NCI-H748 treated with DMSO at 0.1 percent for 48 hours (cell line): ENCODE data around the gene TUBGCP5.
A peak's percentile ranks its signal among the peaks of the same experiment; 100 is the strongest.
"Not testable (repeated sequence)": the region's sequence is repeated elsewhere in the genome, so short reads cannot be mapped to it uniquely, and the experiment has no call there.

Source experiments
- DNase-seq: peaks from one replicate; lab custom pipeline; 2025; lab: John Stamatoyannopoulos, UW

Gene TUBGCP5

DNA sequence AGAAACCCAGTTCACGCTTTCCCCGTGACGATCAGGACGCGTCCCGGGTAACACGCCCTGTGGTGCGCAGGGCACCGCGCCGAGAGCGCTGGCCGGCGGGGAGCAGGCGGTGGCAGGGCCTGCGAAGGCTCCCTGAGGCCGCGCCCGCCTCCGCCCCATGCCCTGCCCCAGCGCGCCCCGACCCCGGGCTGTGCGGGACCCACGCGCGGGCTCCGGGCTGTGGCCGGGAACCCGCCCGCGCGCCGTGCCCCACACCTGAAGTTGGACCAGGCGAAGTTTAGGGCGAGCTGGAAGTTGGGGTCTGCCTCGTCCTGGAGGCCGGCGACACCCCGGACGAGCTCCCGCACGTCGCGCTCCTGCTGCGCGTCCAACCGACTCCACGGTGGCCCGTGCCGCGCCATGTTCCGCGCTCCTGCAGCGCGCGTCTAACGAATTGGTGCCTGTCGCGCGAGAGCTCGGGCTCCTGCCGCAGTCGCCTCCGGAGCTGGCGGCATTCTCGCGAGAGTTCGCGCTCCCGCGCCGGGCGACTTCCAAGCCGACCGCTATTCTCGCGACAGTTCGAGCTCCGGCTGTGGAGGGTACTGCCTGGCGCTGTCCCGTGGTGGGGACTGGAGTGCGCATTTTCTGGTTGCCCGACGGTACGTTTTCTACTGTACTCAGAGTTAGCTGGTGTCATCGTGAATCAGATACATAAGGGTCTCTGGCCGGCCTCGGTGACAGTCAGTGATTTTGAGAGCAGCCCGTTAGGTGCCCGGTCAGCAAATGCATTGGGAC, at the start of gene TUBGCP5:
TUBGCP5 (minus strand) TSS at position 427 of the 774 bp plus-strand sequence; CDS start at position 401, 26 bp downstream.
- peak; percentile 53 for DNase-seq

GRCh38 chr15:23083115-23083514, 43.7 kb upstream of the TUBGCP5 start:
- no peak for DNase-seq

GRCh38 chr15:23081996-23082737, 42.8 kb upstream of the TUBGCP5 start:
- DNase-seq, result not testable (repeated sequence)

GRCh38 chr15:23081271-23081670, 41.9 kb upstream of the TUBGCP5 start:
- no peak for DNase-seq

DNA sequence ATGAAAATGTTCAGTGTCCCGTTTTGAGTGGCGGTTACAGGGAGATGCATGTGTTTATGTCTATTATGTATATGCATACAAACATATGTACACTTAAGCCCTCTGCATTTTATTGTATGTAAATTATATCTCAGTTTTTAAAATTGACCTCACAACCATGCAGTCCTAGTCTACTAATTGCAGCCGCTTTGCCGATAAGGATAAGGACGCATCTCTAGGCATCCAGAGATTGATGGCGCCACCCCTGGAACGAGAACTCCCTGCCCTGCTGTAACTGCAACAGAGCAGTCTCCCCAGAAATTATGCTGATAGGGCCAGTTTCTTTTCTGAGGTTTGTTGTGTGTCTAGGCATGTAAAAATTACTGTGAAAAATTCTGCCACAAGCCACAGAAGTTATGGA, 40.4 kb upstream of the TUBGCP5 start:
- DNase-seq, result no peak

GRCh38 chr15:23075927-23076326, 36.6 kb upstream of the TUBGCP5 start:
- DNase-seq, result no peak

DNA sequence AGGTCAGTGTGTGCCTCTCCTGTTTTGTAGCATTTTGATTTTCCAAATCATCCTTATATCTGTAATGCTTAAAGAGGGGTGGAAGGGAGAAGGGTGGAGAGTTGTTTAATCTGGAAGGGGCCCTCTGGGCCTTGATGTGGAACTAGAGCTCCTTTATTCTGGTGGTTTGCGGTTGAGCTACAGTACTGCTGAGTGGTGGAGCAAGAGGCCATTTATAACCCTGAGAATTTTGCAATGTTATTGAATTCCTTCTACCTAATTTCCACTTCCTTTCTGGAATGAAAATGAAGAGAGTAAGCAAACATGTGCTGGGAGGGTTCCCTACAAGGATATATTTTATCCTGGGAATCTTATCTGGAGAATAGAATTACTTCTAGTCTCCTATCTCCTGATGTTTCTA, 35.3 kb upstream of the TUBGCP5 start:
- DNase-seq, result no peak

GRCh38 chr15:23073890-23074646, 34.7 kb upstream of the TUBGCP5 start:
- DNase-seq, result peak; percentile 24

DNA sequence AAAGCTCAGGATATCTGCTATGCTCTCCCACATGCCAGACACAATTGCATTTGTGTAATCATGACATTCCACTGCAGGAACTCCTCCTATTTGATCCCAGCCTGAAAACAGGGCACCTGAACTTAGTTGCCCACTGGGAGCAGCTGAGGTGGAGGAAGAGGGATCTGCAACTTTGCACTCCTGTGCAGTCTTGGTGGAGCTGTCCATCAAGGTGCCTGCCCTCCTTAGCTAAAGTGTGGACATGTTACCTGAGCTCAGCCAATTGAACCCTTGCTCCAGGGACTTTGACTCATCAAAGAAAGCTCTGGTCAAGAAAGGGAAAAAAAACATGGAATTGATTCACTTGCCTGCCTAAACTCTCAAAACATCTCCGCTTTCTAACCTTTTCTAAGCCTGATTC, 33.3 kb upstream of the TUBGCP5 start:
- no peak for DNase-seq

GRCh38 chr15:23069496-23070166, 30.3 kb upstream of the TUBGCP5 start:
- DNase-seq, result no peak

GRCh38 chr15:23067416-23067815, 28.0 kb upstream of the TUBGCP5 start:
- DNase-seq, result no peak

GRCh38 chr15:23065836-23066235, 26.5 kb upstream of the TUBGCP5 start:
- no peak for DNase-seq

- DNase-seq, result no peak
These were observed 24.8 kb upstream of the TUBGCP5 start for GRCh38 chr15:23064156-23064555.

GRCh38 chr15:23057707-23058106, 18.3 kb upstream of the TUBGCP5 start:
- DNase-seq, result no peak

DNA sequence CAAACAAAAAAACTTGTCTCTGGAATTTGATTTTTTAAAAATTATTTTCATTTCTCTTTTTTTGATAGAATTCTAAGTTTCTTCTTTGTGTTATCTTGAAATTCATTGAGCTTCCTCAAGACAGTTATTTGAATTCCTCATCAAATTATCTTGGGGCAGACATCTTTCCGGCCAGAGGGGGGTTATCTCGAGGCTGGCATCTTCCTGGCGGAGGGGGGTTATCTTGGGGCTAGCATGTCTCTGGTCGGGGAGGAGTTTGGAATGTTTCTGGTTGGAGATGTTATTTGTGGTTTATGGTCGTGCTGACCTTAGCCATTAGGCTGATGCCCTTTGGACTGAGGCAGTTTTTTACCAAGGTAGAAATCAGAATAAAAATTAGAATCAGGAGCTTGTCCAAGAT, 15.9 kb upstream of the TUBGCP5 start:
- DNase-seq, result no peak

GRCh38 chr15:23052522-23052921, 13.2 kb upstream of the TUBGCP5 start:
- DNase-seq, result no peak

DNA sequence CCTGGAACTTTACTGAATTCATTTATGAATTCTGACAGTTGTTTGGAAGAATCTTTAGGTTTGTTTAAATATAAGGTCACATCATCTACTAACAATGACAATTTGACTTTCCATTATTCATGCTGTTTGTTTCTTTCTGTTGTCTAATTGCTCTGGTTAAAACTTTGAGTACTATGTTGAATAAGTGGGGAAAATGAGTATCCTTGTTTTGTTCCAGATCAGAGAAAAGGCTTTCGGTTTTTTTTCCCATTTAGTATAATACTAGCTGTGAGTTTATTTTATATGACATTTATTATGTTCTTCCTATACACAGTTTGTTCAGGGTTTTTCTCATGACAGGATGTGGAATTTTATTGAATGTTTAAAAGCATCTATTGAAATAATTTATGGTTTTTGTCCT, 11.3 kb upstream of the TUBGCP5 start:
- DNase-seq, result no peak

GRCh38 chr15:23049984-23050628, 10.7 kb upstream of the TUBGCP5 start:
- no peak for DNase-seq

DNA sequence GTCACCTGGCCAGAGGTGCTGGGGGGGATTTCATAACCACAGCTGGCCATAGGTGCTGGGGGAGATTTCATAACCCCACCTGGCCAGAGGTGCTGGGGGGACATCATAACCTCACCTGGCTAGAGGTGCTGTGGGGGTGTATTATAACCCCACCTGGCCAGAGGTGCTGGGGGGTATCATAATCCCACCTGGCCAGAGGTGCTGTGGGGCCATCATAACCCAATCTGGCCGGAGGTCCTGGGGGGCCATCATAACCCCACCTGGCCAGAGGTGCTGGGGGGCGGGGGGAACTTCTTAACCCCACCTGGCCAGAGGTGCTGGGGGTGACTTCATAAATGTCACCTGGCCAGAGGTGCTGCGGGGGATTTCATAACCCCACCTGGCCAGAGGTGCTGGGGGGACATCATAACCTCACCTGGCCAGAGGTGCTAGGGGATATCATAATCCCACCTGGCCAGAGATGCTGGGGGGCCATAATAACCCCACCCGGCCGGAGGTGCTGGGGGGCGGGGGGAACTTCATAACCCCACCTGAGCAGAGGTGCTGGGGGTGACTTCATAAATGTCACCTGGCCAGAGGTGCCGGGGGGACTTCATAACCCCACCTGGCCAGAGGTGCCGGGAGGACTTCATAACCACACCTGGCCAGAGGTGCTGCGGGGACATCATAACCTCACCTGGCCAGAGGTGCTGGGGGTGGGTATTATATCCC, 9.4 kb upstream of the TUBGCP5 start:
- not testable (repeated sequence) for DNase-seq

- not testable (repeated sequence) for DNase-seq
These were observed 4.6 kb upstream of the TUBGCP5 start for GRCh38 chr15:23043987-23044386.

- DNase-seq, result not testable (repeated sequence)
These were observed 4.2 kb upstream of the TUBGCP5 start for GRCh38 chr15:23043535-23043934.
